GM12865 (cell line): ENCODE data around the gene UBXN6.

ENCODE experiments used
- DNase-seq: peaks from one replicate; pipeline ENCODE4 v3.0.0; 2010; ENCODE audit warnings: low read depth
- H3K4me3 ChIP-seq: 2 replicates; pipeline ENCODE4 v1.5.1; 2011; ENCODE audit warnings: mild to moderate bottlenecking, low read depth, low read length, control low read depth
- CTCF ChIP-seq: IDR thresholded peaks from 2 replicates; pipeline ENCODE4 v1.5.1; 2011; ENCODE audit warnings: low read length, control low read depth, low read depth, inconsistent platforms; ENCODE audit not compliant: insufficient read depth; ENCODE audit errors: missing control alignments

The UBXN6 gene

GRCh38 chr19:4493104-4493928, 35.7 kb upstream of the UBXN6 start:
- H3K4me3 ChIP-seq, result no peak overlapping the region
- no peak for DNase-seq
- no peak for TF ChIP-seq CTCF

DNA sequence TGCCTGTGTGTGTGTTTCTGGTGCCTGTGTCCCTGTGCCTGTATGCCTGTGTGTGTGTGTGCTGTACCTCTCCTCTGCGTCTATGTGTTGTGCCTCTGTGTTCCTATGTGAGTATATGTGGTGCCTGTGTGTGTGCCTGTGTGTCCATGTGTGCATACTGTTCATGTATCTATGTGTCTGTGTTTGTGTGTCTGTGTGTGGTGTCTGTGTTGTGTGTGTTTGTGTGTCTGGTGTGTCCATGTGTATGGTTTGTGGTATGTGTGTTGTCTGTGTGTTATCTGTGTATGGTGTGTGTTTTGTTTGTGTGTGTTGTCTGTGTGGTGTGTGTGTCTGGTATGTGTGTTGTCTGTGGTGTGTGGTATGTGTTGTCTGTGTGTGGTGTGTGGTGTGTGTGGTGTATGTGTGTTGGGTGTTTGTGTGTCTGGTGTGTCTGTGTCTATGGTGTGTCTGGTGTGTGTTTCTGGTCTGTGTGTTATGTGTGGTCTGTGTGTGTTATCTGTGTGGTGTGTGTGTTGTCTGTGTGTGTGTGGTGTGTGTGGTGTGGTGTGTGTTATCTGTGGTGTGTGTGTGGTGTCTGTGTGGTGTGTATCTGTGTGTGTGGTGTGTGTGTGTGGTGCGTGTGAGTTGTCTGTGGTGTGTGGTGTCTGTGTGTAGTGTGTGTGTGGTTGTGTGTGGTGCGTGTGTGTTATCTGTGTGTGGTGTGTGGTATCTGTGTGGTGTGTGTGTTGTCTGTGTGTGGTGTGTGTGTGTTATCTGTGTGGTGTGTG, 34.9 kb upstream of the UBXN6 start:
- no peak overlapping the region for H3K4me3 ChIP-seq
- no peak for TF ChIP-seq CTCF
- DNase-seq, result no peak

- no peak overlapping the region for H3K4me3 ChIP-seq
- no peak for TF ChIP-seq CTCF
- no peak for DNase-seq
Observed at GRCh38 chr19:4491446-4491845, 33.9 kb upstream of the UBXN6 start.

DNA sequence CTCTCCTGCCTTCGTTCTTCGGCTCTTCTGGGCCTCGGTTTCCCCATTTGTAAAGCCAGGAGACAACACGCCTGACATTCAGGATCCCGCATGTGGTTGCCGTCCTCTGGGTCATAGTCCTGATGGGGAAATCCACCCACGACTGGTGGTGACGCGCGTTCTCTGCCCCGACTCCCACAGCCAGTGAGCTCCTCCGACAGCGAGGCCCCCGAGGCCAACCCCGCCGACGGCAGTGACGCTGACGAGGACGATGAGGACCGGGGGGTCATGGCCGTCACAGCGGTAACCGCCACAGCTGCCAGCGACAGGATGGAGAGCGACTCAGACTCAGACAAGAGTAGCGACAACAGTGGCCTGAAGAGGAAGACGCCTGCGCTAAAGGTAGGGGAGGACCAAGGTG, 30.9 kb upstream of the UBXN6 start:
- no peak for DNase-seq
- no peak for TF ChIP-seq CTCF

DNA sequence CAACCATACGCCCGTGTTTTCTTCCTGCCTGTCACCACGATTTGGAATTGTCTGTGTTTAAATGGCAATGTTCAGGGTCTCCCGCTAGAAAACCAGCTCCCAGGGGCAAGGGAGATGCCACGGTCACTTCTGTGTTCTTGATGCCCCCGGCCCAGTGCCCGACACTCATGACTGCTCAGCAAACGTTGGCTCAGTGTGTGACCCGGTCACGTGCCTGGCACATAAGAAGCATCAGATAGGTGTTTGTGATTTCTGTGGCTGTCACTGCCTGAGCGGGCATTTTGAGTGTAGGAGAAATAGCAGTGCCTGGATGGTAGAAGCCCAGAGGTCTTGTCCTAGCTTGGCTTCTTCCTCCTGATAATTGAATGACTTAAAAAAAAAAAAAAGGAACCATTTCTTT, 30.0 kb upstream of the UBXN6 start:
- no peak for DNase-seq
- no peak for TF ChIP-seq CTCF
- H3K4me3 ChIP-seq, result no peak overlapping the region

More for the DNA sequence above, 30.9 kb upstream of the UBXN6 start:
- H3K4me3 ChIP-seq, result no peak overlapping the region

GRCh38 chr19:4483385-4483784, 25.8 kb upstream of the UBXN6 start:
- no peak for DNase-seq
- no peak overlapping the region for H3K4me3 ChIP-seq
- no peak for TF ChIP-seq CTCF
